HG03139 (cell line): ENCODE results near the gene YARS2.
"Not testable (repeated sequence)": the region's sequence is repeated elsewhere in the genome, so short reads cannot be mapped to it uniquely, and the experiment has no call there.

ENCODE experiments used
- ATAC-seq: cut with Tn5 transposase; IDR thresholded peaks from one replicate; pipeline ENCODE4 v1.9.1; 2021; ENCODE audit not compliant: unreplicated experiment

The YARS2 gene

DNA sequence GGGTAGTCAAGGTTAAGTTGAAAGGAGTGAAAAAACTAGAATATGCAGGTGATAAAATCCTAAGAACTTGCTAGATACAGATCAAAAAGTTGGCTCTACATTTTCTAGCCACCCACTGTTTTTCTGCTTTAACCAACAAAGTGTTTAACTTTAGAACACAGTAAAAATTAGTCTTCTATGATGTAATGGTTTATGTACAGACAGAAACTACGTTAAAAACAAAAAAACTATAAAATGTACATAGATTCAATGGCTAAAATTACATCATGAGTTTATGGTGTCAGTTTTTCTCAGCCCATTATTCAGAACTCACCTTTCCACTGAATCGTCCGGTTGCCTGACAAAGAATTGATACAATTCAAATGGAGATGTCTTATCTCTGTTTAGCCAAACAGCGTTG, 2.1 kb downstream of the YARS2 start:
- no peak for ATAC-seq

GRCh38 chr12:32743264-32743663, 12.4 kb downstream of the YARS2 start:
- no peak for ATAC-seq

DNA sequence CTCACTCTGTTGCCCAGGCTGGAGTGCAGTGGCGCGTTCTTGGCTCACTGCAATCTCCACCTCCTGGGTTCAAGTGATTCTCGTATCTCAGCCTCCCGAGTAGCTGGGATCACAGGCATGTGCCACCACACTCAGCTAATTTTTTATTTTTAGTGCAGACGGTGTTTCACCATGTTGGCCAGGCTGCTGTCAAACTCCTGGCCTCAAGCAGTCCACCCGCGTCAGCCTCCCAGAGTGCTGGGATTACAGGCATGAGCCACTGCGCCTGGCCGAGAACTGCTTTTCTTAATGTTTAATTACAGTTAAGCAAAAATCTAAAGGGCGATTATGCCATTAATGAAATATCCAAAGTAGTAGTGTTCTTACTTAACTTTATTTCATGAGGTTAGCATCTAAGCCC, 13.6 kb downstream of the YARS2 start:
- ATAC-seq, result no peak

DNA sequence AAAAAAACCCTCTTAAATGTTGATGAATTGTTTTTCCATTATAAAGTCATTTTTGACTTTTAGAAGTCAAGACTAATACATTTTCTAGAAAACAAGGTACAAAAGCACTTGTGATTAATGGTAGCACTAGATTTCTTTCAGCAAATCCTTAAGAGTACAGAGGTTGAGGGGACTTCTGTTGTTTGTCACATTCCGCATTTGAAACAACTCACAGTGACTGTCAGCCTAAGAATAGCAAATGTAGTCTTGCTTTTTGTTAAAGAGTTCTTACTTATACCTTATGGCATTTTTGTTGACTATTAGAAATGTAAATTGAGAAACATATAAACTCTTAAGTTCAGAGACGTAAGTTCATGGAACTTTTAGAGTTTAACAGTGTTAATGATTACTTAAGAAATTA, 16.4 kb downstream of the YARS2 start:
- no peak for ATAC-seq

- ATAC-seq, result no peak
Observed at GRCh38 chr12:32737715-32738114, 18.0 kb downstream of the YARS2 start.

GRCh38 chr12:32736445-32736844, 19.3 kb downstream of the YARS2 start:
- no peak for ATAC-seq

GRCh38 chr12:32734952-32735351, 20.7 kb downstream of the YARS2 start:
- ATAC-seq, result no peak

GRCh38 chr12:32727237-32727636, 28.5 kb downstream of the YARS2 start:
- ATAC-seq, result no peak

GRCh38 chr12:32726286-32726685, 29.4 kb downstream of the YARS2 start:
- no peak for ATAC-seq

- not testable (repeated sequence) for ATAC-seq
Observed at GRCh38 chr12:32725308-32725707, 30.4 kb downstream of the YARS2 start.

DNA sequence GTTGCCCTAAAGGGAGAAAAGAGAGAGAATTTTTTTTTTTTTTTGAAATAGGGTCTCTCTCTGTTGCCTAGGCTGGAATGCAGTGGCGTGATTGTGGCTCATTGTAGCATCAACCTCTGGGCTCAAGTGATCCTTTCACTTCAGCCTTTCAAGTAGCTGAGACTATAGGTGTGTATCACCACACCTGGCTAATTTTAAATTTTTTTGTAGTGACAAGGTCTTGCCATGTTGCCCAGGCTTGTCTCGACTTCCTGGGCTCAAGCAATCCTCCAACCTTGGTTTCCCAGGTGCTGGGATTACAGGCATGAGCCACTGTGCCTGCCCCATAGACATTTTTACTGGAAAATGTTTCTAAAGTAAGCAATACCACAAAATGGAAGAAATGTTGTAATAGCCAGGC, 36.8 kb downstream of the YARS2 start:
- no peak for ATAC-seq

GRCh38 chr12:32714772-32715171, 40.9 kb downstream of the YARS2 start:
- no peak for ATAC-seq

- ATAC-seq, result no peak
Observed at GRCh38 chr12:32708926-32709325, 46.8 kb downstream of the YARS2 start.

- no peak for ATAC-seq
Observed at GRCh38 chr12:32706335-32707024, 49.2 kb downstream of the YARS2 start.

- no peak for ATAC-seq
Observed at GRCh38 chr12:32705783-32706182, 49.9 kb downstream of the YARS2 start.

- ATAC-seq, result no peak
Observed at GRCh38 chr12:32702946-32703345, 52.8 kb downstream of the YARS2 start.

DNA sequence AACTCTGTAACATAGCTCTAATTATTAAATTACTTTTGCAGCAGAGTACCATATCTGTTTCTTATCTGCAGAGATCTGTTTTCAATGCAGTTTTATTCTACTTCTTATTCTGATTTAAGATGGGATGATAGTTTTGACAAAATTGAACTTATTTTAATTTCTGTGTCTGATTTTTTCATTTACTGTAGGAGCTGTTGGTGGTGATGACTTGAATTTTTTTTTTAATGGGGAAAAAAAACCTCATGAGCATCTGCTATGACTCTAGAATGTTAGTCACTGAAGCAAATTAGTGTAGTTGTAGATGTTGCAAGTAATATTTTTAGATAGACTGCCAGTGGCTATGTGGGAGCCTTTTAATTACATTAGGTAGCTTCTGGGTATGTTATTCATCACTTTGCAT, 53.2 kb downstream of the YARS2 start:
- no peak for ATAC-seq

- ATAC-seq, result not testable (repeated sequence)
Observed at GRCh38 chr12:32699437-32699836, 56.3 kb downstream of the YARS2 start.

GRCh38 chr12:32698285-32698684, 57.4 kb downstream of the YARS2 start:
- no peak for ATAC-seq

- ATAC-seq, result no peak
Observed at GRCh38 chr12:32697445-32697844, 58.3 kb downstream of the YARS2 start.
